Dermis microvascular lymphatic vessel endothelial cell (primary cell): ENCODE measurements around the gene BRME1. TPM values are rescaled to one million over a fixed set of nuclear protein-coding genes. Genes with fewer than 3 reads are reported as not detected.

Experiments used
- DNase-seq, 2 donors: peaks; one replicate each; pipeline versions ENCODE4 v3.0.0 to v3.0.0-alpha.2; 2010; ENCODE audit warnings: low read depth in 2 of 2
- total RNA-seq: library from RNA; depleted of rRNA; stranded (reverse); fragments of >200 nt; gene quantifications from 2 replicates; pipeline ENCODE4 v1.2.1, GENCODE V29; 2014

Gene BRME1
- total RNA-seq, 1 donor from 2014 or later = 0.39 TPM

DNA sequence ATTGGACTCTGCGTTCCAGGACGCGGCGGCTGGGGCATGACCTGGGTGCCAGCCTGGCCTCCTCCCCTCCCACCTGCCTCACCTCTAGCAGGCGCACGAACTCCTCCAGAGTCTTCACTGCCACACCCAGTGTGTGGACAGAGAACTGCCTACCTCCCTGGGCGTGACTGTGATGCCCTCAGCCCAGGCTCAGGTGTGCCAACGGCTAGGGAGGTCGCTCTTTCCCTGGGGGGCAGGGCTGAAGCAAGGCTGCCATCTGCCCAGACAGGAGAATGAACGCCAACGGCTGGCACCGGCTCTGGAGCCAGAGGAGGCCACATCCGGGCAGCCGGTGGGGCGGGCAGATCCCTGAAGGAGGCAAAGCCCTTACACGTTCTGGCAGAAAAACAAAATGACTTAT, 17.6 kb downstream of the BRME1 start:
- DNase-seq = no peak

DNA sequence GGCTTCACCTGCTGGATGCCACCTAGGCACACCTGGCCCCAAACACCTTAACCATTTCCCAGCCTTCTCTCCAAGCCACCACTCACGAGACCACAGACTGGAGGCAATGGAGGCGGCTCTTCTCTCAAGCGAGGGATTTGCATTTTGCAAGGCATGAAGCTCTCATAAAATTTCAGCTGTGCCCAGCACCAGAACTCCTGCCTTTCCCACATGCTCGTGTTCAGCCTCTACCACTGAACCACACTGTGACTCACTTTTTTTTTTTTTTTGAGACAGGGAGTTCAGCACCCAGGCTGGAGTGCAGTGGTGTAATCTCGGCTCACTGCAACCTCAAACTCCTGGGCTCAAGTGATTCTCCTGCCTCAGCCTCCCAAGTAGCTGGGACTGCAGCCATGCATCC, 18.4 kb downstream of the BRME1 start:
- DNase-seq = no peak

DNA sequence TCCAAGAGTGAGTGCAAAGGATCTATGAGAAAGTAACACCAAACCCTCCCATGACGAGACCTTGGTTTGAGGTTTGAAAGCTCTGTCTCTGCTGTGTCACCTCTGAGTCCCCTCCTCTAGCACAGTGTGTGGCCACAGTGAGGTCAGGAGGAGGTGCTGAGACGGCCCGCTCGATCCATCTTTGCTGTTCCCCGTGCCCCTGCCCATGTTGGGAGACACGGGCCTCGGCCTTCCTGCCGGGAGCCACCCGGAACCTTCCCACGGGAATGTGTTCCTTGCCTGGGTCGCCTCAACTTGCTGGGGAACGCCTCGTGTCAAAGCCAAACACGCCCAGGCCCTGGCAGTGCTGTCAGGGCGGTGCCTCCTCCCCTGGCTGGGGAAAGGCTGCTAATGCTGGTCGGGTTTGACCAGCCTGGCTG, 18.9 kb downstream of the BRME1 start:
- no peak for DNase-seq

DNA sequence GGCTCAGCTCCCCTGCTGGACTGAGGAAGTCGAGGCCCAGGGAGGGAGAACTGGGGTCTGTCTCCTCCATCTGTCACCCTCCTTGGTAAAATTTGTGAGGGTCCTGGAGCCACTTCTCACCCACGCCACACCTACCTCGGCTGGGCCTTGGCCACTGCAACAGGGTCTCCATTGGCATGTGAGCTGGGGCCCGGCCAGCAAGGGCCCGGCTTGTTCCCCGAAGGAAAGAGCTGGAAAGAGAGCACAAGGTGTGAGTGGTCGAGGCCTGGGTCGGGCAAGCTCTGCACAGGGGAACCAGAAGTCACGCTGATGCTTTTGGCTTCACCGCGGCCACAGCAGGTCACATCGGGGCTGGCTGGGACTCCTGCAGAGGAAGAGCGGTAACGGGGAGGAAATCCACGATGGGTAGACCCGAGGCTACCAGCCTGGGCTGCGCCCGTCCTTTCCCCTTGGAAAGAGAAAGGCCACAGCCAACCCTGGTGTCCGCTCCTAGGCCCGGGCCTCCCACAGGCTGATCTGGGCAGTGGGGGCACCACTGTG, 20.0 kb downstream of the BRME1 start:
- DNase-seq = no peak

DNA sequence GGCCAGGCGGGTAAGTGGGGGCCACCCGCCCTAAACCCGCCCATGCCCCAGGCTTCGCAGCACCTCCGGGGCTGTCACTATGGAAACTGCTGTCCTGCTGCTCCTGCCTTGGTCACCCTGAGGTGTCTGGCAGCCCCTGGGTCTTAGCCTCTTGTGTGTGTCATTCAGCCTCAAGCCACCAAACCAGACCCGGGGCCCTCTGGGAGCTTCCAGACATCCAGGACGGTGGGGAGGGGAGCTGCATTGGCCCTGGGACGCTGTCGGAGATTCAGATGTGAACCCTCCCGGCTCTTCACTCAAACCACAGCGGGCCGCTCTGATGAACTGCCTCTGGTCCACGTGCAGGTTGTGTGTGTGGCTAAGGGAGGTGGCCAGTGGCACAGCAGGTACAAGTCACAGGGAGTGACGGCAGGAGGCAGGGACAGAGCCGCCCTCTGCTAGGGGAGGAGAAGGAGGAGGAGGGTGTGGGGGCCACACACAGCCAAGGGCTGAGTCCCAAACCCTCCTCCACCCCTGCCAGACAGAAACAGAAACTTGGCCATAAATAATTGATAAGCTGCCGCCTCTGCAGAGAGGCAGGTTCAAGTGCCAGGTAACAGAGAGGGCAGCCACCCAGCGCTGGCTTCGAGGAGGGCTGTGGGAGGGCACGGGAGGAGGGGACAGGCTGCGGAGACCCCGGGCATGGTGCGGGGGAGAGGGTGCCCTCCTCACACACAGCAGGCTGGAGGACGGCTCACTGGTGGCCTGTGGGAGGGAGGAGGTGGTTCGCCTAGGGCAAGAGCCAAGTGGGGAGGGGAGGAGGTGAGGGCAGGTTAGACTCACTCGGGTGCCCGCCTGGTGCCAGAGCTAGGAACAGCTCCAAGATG, 21.0 kb downstream of the BRME1 start:
- DNase-seq = no peak

DNA sequence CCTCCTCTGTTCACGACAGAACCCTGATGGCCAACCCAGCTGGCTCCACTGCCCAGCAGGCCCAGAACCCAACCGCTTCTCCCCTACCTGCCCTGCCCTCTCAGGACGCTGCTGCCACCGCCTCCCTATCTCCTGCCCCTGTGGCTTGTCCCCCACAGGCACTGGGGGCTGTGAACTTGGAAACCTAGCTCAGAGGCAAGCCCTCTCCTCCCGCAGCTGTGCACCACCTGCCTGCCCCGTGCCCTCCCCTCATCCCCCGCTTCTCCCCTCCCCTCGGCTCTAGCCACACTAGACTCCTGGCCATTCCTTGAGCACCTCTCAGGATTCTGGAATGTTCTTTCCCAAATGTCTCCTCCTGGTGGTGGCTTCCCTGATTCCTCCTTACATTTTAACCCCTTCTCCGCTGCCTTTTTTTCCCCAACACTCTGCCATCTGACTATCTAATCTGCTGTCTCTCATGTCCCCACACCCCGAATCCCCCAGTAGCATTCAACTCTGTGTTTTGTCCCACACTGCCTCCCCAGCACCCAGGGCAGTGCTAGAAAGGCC, 22.3 kb downstream of the BRME1 start:
- DNase-seq = no peak

DNA sequence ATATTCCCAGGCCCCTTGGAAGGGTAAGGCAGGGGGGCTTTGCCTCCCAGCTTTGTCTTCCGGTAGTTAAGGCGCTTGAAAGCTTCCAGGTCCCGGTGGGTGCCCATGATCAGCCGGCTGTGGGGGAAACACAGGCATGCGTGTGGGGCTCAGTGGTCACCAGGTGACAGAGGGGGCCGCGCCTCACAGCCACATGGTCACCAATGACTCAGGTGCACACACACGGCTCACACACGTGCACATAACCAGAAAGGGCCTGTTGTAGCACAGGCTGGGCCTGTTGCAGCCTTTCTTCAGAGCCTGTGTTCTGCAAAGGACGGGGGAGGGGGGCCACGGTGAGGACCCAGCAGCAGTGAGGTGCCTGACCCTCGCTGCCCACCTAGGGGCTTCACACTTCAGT, 23.1 kb downstream of the BRME1 start:
- no peak for DNase-seq

DNA sequence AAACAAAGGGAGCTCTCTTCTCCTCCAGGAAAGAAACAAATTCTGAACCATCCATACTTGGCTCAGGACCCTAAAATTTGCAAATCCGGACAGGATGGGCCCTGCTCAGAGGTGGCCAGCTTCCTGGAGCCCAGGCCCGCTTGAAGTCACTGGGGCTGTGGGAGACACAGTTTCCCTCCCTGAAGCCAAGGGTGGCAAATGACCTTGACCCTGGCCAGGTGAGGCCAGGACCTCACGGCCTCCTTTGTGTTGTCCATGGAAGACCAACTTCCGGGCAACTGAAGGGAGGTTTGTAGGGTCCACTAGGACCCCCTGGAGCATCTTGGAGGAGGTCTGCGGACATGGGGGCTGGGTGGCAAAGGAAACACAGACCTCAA, 23.5 kb downstream of the BRME1 start:
- no peak for DNase-seq

DNA sequence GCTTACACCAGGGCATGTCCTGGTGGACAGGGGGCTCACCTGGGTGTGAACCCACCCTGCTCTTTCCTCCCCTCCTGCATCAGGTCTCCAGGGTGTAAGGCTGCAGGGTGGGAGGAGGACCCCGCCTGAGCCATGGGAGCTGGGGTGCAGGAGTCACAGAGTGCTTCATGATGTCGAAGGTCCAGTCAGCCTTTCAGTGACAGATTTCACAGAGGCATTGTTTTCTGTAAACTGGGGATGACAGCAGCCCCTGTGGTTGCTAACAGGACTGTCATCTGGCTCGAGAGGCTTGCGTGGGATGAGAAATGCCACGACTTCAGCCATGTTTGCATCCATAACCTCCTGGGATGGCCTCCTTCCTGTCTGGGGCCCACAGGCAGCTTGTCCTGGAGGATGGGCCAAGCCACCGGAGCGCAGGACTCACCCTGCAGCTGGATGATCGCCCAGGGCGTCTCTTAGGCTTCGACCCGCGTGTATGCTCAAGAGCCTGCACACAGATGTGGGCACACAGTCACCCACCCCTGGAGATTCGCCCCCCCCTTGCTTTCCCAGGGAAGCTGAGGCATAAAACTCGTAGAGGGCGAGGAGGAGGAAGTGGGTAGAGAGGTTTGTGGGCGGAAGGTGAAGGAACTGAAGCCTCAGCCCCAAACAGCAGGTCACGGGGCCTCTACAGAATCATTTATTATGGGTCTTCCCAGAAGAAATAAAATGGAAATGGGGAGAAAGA, 24.1 kb downstream of the BRME1 start:
- DNase-seq = no peak

DNA sequence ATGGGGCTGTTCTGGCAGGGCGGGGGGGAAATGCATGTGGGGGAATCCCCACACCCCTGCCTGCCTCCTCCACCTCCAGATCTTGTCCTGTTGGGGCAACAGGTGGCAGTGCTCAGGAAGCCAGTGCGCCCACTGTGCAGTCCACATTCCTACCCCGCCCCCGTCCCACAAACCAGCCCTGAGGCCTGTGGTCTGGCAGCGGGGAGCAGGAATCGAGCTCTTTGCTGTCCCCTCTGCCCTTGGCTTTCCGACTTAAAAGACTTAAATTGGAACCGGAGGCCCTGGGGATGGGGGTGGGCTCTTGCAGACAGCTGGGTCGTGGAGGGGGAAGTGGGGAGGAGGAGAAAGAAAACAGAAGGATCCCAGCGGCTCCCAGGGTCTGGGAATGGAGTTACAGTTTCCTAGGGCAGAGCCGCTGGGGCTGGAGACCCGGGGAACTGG, 24.6 kb downstream of the BRME1 start:
- no peak for DNase-seq

DNA sequence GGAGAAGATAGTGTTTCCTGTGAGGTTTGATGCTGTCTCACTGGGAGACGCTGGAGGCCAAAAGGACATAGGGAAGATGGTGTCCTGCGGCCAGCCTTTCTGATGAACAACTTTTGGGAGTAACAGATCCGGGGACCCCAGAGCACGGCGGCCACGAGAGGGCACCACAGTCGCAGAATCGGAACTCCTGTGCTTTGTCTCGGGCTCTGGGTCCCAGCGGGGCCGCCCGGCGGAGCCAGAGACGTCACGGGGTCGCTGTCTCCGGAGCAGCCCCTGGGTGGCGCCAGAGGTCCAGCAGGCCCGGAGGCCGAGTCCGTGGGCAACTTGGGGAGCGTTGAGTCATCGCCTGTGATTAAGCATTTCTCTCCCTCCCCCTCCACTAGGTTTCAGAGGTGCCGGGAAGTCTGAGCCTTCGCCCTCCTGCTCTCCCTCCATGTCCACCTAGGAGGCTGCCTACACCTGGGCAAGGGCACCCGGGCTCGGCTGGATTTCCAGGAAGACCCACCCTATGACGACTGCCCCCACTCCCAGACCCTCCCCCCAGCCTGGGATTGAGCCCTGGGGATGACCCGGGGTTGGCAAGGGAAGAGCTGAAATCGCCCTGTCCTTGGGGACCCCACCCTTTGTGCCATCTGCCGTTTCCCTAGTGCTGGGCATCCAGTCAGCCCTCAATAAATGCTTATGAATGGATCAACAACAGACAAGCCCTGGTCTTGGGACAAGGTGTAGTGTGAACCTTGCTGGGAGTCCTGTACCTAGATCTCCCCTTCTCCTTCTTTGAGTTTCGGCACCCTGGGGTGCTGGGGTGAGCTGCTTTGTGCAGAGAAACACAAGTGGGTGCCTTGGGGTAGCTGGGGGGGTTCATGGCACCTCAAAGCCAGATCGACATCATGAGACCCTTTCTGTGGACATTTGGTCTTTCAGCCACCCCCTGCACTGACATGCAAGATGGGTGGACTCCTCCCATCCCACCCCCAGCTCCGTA, 25.6 kb downstream of the BRME1 start:
- DNase-seq = peak; percentile 82 to 94

DNA sequence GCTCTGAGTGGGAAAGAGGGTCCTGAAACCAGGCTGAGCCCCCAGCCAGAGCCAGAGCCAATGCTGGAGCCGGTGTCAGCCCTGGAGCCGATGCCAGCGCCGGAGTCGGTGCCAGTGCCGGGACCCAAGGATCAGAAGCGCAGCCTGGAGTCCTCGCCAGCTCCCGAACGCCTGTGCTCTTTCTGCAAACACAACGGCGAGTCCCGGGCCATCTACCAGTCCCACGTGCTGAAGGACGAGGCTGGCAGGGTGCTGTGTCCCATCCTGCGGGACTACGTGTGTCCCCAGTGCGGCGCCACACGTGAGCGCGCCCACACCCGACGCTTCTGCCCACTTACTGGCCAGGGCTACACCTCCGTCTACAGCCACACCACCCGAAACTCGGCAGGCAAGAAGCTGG, 28.6 kb downstream of the BRME1 start:
- DNase-seq = no peak

DNA sequence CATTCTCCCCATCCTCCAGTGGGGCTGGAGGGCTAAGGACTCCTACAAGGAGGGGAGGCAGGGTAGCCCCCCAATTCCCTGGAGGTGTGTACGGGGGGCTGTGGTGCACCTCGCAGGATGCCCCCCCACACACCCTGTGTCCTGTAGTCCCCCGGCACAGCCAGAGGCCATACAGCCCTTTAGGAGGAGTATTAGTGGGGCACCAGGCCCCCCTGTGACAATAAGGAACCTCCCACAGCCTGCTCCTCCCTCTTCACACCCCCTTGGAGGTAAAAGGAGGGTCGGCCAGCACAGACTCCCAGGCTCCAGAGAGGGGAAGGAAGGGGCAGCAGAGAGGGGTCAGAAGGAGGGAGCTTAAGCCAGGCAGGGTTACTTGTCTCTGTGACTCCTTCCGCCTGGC, 29.1 kb downstream of the BRME1 start, which contains the start of gene NANOS3:
Gene NANOS3 (plus strand): TSS at position 301 of the 400 bp plus-strand sequence. CDS start 115 bp downstream, outside the sequence.
- DNase-seq = no peak

DNA sequence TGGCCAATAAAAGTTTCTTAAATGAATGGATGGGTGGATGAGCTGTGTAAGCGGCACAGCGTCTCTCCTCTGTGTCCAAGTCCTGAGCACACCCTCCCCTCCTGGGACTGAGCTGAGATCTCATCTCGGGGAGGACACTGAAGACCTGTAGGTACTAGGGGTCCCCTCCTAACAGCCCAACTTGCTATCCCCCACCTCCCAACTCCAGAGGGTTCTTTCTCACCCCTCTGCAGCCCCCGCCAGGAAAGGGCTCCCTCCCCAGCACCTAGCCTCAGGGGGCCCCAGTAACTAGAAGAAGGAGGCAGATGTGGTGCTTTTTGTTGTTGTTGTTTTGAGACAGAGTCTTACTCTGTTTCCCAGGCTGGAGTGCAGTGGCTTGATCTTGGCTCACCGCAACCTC, 30.1 kb downstream of the BRME1 start:
- DNase-seq = no peak

DNA sequence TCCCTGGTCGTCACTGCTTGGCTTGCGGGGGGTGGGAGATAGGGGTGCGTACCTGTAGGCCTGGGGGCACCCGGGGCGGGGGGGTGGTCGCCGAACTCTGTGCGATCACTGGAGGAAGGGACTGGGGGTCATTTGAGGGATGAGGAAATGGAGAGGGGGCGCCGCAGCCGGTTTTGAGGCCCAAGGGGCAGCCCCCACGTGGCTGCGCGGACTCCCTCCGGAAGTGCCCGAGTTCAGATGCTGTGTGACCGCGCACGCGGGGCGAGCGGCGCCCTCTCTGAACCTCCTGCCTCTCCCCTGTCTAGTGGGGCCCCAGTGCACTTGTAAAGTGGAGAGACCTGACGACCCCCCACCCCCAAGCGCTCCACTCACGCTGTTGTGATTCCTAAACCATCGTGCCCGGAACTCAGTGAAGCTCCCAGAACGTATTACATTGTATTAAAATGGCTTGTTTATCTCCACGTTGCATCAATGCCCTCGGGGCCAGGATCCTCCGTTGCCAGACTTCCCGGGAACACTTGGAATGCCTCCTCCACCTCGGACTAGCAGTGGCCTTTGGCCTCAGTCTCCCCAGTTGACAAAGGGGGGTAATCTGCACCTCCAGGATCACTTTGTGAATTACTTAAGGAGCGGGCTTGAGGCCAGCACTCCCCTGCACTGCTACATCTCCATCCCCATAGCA, 31.9 kb downstream of the BRME1 start:
- DNase-seq = no peak

DNA sequence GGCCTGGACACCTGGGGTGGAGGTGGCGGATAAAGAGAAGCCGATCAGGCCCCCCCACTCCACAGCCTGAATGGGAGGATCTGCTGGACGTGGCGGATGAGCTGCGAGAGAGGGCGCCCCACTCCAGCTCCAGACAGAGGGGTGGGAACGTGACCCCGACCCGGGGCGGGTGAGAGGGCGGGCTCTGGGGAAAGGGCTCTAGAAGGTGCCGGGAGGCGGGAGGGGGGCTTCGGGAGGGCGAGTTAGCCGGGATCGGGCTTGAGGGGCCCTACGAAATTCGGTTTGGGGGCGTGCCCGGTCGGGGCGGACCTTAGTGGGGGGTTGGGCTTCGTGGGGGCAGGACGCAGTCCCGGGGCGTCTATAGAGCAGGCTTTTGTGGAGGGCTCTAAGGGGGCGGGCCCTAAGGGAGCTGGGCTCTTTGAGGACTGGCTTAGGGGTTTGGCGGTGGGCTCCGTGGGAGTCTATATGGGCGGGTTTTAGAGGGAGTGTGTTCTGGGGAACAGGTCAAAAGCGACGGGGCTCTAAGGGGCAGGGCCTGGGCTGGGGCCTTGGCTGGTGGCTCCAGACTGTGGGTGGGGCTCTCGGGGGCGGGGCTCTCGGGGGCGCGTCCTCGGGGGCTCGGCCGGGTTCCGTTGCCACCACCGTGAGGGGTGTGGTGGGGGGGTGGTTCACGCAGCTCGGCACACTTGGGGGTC, 33.1 kb downstream of the BRME1 start:
- DNase-seq = peak in 1 of 2 donors; percentile 25

DNA sequence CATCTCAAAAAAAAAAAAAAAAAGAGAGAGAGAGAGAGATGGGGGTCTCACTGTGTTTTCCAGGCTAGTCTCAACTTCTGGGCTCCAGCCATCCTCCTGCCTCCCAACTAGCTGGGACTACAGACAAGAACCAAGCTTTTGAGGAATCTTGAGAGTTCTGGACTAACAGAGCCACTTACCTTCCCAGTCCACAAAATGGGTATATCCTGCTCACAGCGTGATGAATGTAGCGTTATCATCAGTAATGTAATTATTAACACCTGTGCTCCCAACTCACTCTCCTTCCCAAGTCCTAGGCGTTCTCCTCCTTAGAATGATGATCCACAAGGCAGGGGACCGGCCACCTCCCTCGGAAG, 33.6 kb downstream of the BRME1 start:
- DNase-seq = no peak

DNA sequence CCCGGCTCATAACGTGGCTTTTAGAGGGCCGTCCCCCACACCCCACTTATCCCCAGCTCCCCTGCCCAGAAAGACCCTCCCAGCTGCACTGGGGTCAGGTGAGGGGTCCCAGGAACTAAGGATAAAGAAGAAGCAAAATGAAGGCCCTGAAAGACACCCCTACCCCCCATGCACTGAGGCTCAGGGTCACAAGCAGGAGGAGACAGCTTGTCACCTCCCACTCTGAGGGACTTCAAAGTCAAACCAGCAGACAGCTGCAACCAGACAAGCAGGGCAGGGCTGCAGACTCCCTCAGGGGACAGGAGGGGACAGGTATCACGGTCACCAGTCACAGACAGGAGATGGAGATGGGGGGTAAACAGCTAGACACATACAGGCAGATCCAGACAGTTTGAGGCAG, 35.0 kb downstream of the BRME1 start:
- DNase-seq = no peak

DNA sequence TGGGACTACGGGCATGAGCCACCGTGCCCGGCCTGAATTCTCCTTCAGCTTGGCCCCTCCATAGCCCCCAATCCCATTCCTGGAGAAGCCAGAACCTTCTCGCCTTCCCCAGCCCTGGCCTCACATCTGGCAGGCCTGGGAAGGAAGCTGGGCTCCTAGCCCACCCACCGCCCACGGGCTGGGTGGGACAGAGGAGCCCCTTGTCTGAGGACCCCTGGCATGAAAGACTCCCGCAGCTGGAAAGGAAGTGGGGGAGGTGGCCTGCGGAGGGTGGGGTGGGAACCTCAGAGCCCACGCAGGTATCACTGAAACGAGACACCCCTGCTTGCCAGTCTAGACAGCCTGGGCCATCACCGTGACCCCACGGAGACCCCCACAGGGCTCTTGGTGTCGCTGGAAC, 36.6 kb downstream of the BRME1 start:
- DNase-seq = no peak

DNA sequence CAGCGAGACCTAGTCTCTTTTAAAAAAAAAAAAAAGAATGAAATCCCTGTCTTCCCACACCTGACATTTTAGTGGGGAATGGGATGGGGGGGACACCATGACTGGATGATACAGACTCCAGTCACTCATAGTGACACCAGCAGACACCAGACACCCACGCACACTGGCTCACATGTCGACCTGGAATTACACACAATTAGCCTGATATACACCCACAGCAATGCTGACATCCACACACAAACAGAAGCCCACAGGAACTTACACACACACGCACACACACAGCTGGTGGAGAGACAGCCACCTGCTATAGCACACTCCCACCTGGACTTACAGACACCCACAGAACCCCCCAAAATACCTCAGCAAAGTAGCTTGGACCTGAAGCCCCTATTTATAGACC, 37.3 kb downstream of the BRME1 start:
- no peak for DNase-seq
